Measurements from ENCODE around the gene IGSF21. TPM values are rescaled to one million over a fixed set of nuclear protein-coding genes. Genes with fewer than 3 reads are reported as not detected.

IGSF21 gene
- total and polyA plus RNA-seq, 2 donors (not counting 3 experiments of a cell fraction or from before 2014, with no cell fraction given) = not detected

- intact Hi-C loops (cut with micrococcal nuclease) = no loop called here
- FAIRE-seq = no peak
- no peaks in the 10 kb centered on the region for H3K4me1 ChIP-seq (ENCODE audit: control insufficient read depth, extremely low read depth, insufficient read depth, low read length)
- peaks cover 2% of the 10 kb centered on the region for H3K9me3 ChIP-seq (replicated peaks; ENCODE audit: control insufficient read depth, insufficient read depth, low read length)
- POLR2A ChIA-PET = no interaction called here
- no peaks in the 10 kb centered on the region for H3K79me2 ChIP-seq (ENCODE audit: control insufficient read depth, insufficient read depth, low read length)
- DNase-seq (ENCODE audit: low read depth, low spot score) = no peak
- no peak overlapping the region for H3K4me2 ChIP-seq (ENCODE audit: insufficient read depth, low read length)
- H3K27ac ChIP-seq (ENCODE audit: insufficient read depth, low read depth, low read length) = no peak overlapping the region
- no peak for TF ChIP-seq POLR2AphosphoS5 (IDR thresholded peaks at IDR 0.05; ENCODE audit: insufficient read depth, low read depth, low read length)
- no peak for TF ChIP-seq GATA2 (IDR thresholded peaks at IDR 0.05; ENCODE audit: insufficient read depth, insufficient read length, low read depth, low read length)
- no peak for TF ChIP-seq EZH2 (IDR thresholded peaks at IDR 0.05; ENCODE audit: borderline replicate concordance, low read depth, low read length, severe bottlenecking)
- TF ChIP-seq MYC (IDR thresholded peaks at IDR 0.05; ENCODE audit: low read depth, low read length) = no peak
- no peak for TF ChIP-seq JUN (IDR thresholded peaks at IDR 0.05; ENCODE audit: borderline replicate concordance, insufficient read depth, insufficient read length, low read depth)
- TF ChIP-seq, protein P1, sequence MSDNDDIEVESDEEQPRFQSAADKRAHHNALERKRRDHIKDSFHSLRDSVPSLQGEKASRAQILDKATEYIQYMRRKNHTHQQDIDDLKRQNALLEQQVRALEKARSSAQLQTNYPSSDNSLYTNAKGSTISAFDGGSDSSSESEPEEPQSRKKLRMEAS (IDR thresholded peaks at IDR 0.05; ENCODE audit: insufficient read depth, insufficient read length) = no peak
- TF ChIP-seq FOS (IDR thresholded peaks at IDR 0.05; ENCODE audit: borderline replicate concordance, insufficient read depth, low read length) = no peak
- no peak for TF ChIP-seq POLR2A (IDR thresholded peaks at IDR 0.05; ENCODE audit: low read depth, low read length)
- TF ChIP-seq, protein P2, sequence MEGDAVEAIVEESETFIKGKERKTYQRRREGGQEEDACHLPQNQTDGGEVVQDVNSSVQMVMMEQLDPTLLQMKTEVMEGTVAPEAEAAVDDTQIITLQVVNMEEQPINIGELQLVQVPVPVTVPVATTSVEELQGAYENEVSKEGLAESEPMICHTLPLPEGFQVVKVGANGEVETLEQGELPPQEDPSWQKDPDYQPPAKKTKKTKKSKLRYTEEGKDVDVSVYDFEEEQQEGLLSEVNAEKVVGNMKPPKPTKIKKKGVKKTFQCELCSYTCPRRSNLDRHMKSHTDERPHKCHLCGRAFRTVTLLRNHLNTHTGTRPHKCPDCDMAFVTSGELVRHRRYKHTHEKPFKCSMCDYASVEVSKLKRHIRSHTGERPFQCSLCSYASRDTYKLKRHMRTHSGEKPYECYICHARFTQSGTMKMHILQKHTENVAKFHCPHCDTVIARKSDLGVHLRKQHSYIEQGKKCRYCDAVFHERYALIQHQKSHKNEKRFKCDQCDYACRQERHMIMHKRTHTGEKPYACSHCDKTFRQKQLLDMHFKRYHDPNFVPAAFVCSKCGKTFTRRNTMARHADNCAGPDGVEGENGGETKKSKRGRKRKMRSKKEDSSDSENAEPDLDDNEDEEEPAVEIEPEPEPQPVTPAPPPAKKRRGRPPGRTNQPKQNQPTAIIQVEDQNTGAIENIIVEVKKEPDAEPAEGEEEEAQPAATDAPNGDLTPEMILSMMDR (IDR thresholded peaks at IDR 0.05; ENCODE audit: extremely low read depth in 1 of 2, insufficient read depth in 1 of 2, low read depth in 1 of 2, low read length in 2 of 2) = no peak
- dilution Hi-C loops (cut with MboI; ENCODE audit: extremely low pct_ligation_motif_present, low sequenced_read_pairs) = no loop called here
- no peaks in the 10 kb centered on the region for H3K36me3 ChIP-seq (ENCODE audit: control insufficient read depth in 2 of 2, extremely low read depth in 1 of 2, insufficient read depth in 2 of 2, low read length in 2 of 2)
- no peak overlapping the region for H3K9ac ChIP-seq (replicated peaks; ENCODE audit: extremely low read depth, insufficient read depth, low read length)
- no peaks in the 10 kb centered on the region for H3K9me1 ChIP-seq (replicated peaks; ENCODE audit: control insufficient read depth, extremely low read depth, insufficient read depth, low read length)
- CTCF ChIA-PET = no interaction called here
- no peaks in the 10 kb centered on the region for H3K27me3 ChIP-seq (ENCODE audit: control insufficient read depth in 2 of 2, insufficient read depth in 2 of 2, low read length in 2 of 2)
- no peak overlapping the region for H2AFZ ChIP-seq (ENCODE audit: low read depth, low read length)
- H3K4me3 ChIP-seq (replicated peaks in 1 of 3; ENCODE audit: insufficient read depth in 1 of 3, low read depth in 1 of 3, low read length in 3 of 3) = no peak overlapping the region
- no TSS peak for BruUV-seq (replicated peaks)
- no peaks in the 10 kb centered on the region for H4K20me1 ChIP-seq (replicated peaks; ENCODE audit: control insufficient read depth, extremely low read depth, insufficient read depth, low read length)
Measured at GRCh38 chr1:18401921-18402320, 294.3 kb downstream of the IGSF21 start.
